ENCODE data around the gene FAM3C. TPM values are rescaled to one million over a fixed set of nuclear protein-coding genes. Genes with fewer than 3 reads are reported as not detected.

FAM3C gene
- total and polyA plus RNA-seq, 4 donors: 26.3 to 62.2 (median 37.6) TPM

DNA sequence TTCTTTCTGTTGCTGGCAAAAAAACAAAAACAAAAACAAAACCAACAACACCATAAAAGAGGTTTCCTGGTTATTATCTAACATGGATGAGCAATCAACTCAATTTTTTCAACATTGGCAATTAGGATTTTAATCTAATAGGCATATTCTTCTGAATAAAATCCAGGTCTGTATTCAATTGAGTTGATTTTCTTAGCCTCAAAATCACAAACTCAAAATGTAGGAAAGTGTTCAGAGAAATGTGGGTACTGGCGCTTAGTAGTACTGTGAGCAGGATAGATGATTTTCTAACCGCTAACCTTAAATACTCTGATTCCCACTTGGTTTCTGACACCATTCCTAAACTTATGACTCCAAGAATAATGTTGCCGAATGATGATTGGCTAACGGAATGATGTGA, 61.7 kb downstream of the FAM3C start:
- ATAC-seq (ENCODE audit: insufficient read depth, low FRiP score) (no peak), DNase-seq (no peak)
- TF ChIP-seq, protein P1, sequence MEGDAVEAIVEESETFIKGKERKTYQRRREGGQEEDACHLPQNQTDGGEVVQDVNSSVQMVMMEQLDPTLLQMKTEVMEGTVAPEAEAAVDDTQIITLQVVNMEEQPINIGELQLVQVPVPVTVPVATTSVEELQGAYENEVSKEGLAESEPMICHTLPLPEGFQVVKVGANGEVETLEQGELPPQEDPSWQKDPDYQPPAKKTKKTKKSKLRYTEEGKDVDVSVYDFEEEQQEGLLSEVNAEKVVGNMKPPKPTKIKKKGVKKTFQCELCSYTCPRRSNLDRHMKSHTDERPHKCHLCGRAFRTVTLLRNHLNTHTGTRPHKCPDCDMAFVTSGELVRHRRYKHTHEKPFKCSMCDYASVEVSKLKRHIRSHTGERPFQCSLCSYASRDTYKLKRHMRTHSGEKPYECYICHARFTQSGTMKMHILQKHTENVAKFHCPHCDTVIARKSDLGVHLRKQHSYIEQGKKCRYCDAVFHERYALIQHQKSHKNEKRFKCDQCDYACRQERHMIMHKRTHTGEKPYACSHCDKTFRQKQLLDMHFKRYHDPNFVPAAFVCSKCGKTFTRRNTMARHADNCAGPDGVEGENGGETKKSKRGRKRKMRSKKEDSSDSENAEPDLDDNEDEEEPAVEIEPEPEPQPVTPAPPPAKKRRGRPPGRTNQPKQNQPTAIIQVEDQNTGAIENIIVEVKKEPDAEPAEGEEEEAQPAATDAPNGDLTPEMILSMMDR (IDR thresholded peaks at IDR 0.05; ENCODE audit: control extremely low read depth, extremely low read depth): no peak
- H3K9me3 ChIP-seq (ENCODE audit: control insufficient read depth in 4 of 4, insufficient read depth in 3 of 4, low read length in 3 of 4): peaks cover 0 to 2% (median 0%) of the 10 kb centered on the region in 4 donors
- no peak overlapping the region for H3K4me3 ChIP-seq
- H3K27ac ChIP-seq (ENCODE audit: low read depth in 1 of 2, low read length in 1 of 2): no peak overlapping the region
- H3K4me1 ChIP-seq (ENCODE audit: control insufficient read depth in 5 of 5, insufficient read depth in 5 of 5, low read length in 5 of 5): peaks cover 0 to 11% (median 0%) of the 10 kb centered on the region in 5 donors
- no peak overlapping the region for H3K9ac ChIP-seq (ENCODE audit: insufficient read depth in 1 of 2, low read length in 2 of 2)
- peaks cover 4 to 53% (median 44%) of the 10 kb centered on the region in 3 donors for H3K27me3 ChIP-seq (ENCODE audit: control insufficient read depth in 3 of 3, insufficient read depth in 3 of 3, low read length in 2 of 3)
- WGBS, 2 donors: 94 to 97% methylated on average over 4 of the region's 4 CpGs
- peaks cover 0 to 2% (median 0%) of the 10 kb centered on the region in 4 donors for H3K36me3 ChIP-seq (ENCODE audit: control insufficient read depth in 4 of 4, insufficient read depth in 4 of 4, low read length in 4 of 4)

GRCh38 chr7:121331574-121331973, 64.5 kb downstream of the FAM3C start:
- TF ChIP-seq, protein P1 (IDR thresholded peaks at IDR 0.05; ENCODE audit: control extremely low read depth, extremely low read depth): no peak
- Histone ChIP-seq H3K36me3 (ENCODE audit: control insufficient read depth in 4 of 4, insufficient read depth in 4 of 4, low read length in 4 of 4) (no peaks in the 10 kb centered on the region), H3K9me3 (ENCODE audit: control insufficient read depth in 4 of 4, insufficient read depth in 3 of 4, low read length in 3 of 4) (peaks cover 0 to 3% (median 0%) of the 10 kb centered on the region in 4 donors), H3K9ac (ENCODE audit: insufficient read depth in 1 of 2, low read length in 2 of 2) (no peak overlapping the region), H3K27ac (ENCODE audit: low read depth in 1 of 2, low read length in 1 of 2) (no peak overlapping the region), H3K4me1 (ENCODE audit: control insufficient read depth in 5 of 5, insufficient read depth in 5 of 5, low read length in 5 of 5) (peaks cover 0 to 16% (median 0%) of the 10 kb centered on the region in 5 donors), H3K27me3 (ENCODE audit: control insufficient read depth in 3 of 3, insufficient read depth in 3 of 3, low read length in 2 of 3) (peaks cover 4 to 67% (median 63%) of the 10 kb centered on the region in 3 donors), H3K4me3 (no peak overlapping the region)
- WGBS, 2 donors: 58 to 61% methylated on average over 5 of the region's 5 CpGs
- ATAC-seq (ENCODE audit: insufficient read depth, low FRiP score) (no peak), DNase-seq (no peak)

DNA sequence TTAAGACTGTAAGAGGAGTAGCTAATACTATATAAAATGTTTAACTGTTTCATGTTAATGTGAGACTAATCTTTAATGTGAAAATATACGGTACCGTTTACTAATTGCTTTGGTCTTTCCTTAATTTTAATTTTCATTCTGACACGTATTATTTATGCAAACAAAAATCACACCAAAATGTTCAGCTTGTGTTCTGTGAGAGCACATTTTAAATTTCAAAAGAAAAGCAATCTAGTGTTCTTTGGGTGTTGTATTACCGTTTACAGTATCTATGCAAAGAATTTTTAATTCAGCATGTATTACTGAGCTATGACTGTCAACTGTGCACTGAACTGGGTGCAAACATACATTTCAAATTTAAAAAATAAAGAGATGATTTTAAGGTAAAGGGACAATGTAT, 65.1 kb downstream of the FAM3C start:
- Histone ChIP-seq H3K9ac (ENCODE audit: insufficient read depth in 1 of 2, low read length in 2 of 2) (no peak overlapping the region), H3K9me3 (ENCODE audit: control insufficient read depth in 4 of 4, insufficient read depth in 3 of 4, low read length in 3 of 4) (peaks cover 0 to 3% (median 0%) of the 10 kb centered on the region in 4 donors), H3K36me3 (ENCODE audit: control insufficient read depth in 4 of 4, insufficient read depth in 4 of 4, low read length in 4 of 4) (no peaks in the 10 kb centered on the region), H3K4me3 (no peak overlapping the region), H3K4me1 (ENCODE audit: control insufficient read depth in 5 of 5, insufficient read depth in 5 of 5, low read length in 5 of 5) (peaks cover 0 to 16% (median 0%) of the 10 kb centered on the region in 5 donors), H3K27ac (ENCODE audit: low read depth in 1 of 2, low read length in 1 of 2) (no peak overlapping the region), H3K27me3 (ENCODE audit: control insufficient read depth in 3 of 3, insufficient read depth in 3 of 3, low read length in 2 of 3) (peaks cover 4 to 67% (median 63%) of the 10 kb centered on the region in 3 donors)
- TF ChIP-seq, protein P1 (IDR thresholded peaks at IDR 0.05; ENCODE audit: control extremely low read depth, extremely low read depth): no peak
- ATAC-seq (ENCODE audit: insufficient read depth, low FRiP score) (no peak), DNase-seq (no peak)
- WGBS, 2 donors: 66 to 73% methylated on average over 4 of the region's 4 CpGs

All from lung (tissue), 12 donors.